PC-9 (cell line): Measurements from ENCODE around the gene RAB39B. TPM values are rescaled to one million over a fixed set of nuclear protein-coding genes. Genes with fewer than 3 reads are reported as not detected.
"Not testable (repeated sequence)": the region's sequence is repeated elsewhere in the genome, so short reads cannot be mapped to it uniquely, and the experiment has no call there.

ENCODE experiments used
- BruUV-seq: library from RNA; stranded (reverse); fragments of 400-500 nt; replicated peaks from 2 replicates; lab custom pipeline; 2021; lab: Mats Ljungman, UMichigan
- CTCF ChIA-PET: fragments of 300-600 bp; sonication (Branson Sonifier 250); formaldehyde crosslinking; loops from one replicate; lab custom pipeline; 2022; ENCODE audit warnings: antibody characterized with exemption; lab: Charles Lee
- POLR2A ChIA-PET: fragments of 300-600 bp; sonication (Branson Sonifier 250); formaldehyde crosslinking; loops from one replicate; lab custom pipeline; 2022; ENCODE audit warnings: antibody characterized with exemption; ENCODE audit not compliant: unreplicated experiment; lab: Charles Lee
- DNase-seq, 2 experiments: peaks; one replicate each; pipeline versions ENCODE4 v3.0.0 to v3.0.0-alpha.2; 2015 to 2022; ENCODE audit warnings: mixed read lengths in 1 of 2
- H2AFZ ChIP-seq: fragments of 200-600 bp; sonication (generic); 2 replicates; pipeline ENCODE4 v1.8.1; 2017; ENCODE audit warnings: antibody characterized with exemption
- H3F3A ChIP-seq: fragments of 200-600 bp; sonication (generic); 2 replicates; pipeline ENCODE4 v1.8.1; 2017; ENCODE audit warnings: antibody characterized with exemption, mild to moderate bottlenecking, low read depth; ENCODE audit not compliant: insufficient read depth
- H3K27ac ChIP-seq: fragments of 200-600 bp; sonication (generic); 2 replicates; pipeline ENCODE4 v1.6.1; 2016; ENCODE audit warnings: mixed run types
- H3K27me3 ChIP-seq: fragments of 200-600 bp; sonication (generic); 2 replicates; pipeline ENCODE4 v1.6.1; 2016; ENCODE audit warnings: low read depth, mixed run types; ENCODE audit not compliant: insufficient read depth
- H3K36me3 ChIP-seq: fragments of 200-600 bp; sonication (generic); 2 replicates; pipeline ENCODE4 v1.6.1; 2016; ENCODE audit warnings: low read depth, mixed run types
- H3K4me1 ChIP-seq: fragments of 200-600 bp; sonication (generic); replicated peaks from 2 replicates; pipeline ENCODE4 v1.6.1; 2016; ENCODE audit warnings: mixed run types; ENCODE audit not compliant: insufficient read depth
- H3K4me2 ChIP-seq: fragments of 200-600 bp; sonication (generic); 2 replicates; pipeline ENCODE4 v1.6.1; 2017; ENCODE audit warnings: mixed run types
- H3K4me3 ChIP-seq: fragments of 200-600 bp; sonication (generic); 2 replicates; pipeline ENCODE4 v1.6.1; 2016; ENCODE audit warnings: mixed run types
- H3K79me2 ChIP-seq: fragments of 200-600 bp; sonication (generic); 2 replicates; pipeline ENCODE4 v1.6.1; 2017; ENCODE audit warnings: low read depth, mixed run types
- H3K9me2 ChIP-seq: fragments of 200-600 bp; sonication (generic); 2 replicates; pipeline ENCODE4 v1.8.1; 2017; ENCODE audit warnings: mild to moderate bottlenecking; ENCODE audit not compliant: insufficient read depth
- H3K9me3 ChIP-seq: fragments of 200-600 bp; sonication (generic); 2 replicates; pipeline ENCODE4 v1.8.1; 2016; ENCODE audit warnings: low read depth; ENCODE audit not compliant: insufficient read depth
- H4K20me1 ChIP-seq: fragments of 200-600 bp; sonication (generic); 2 replicates; pipeline ENCODE4 v1.8.1; 2017; ENCODE audit not compliant: insufficient read depth
- CTCF ChIP-seq: fragments of 200-600 bp; sonication (generic); conservative IDR thresholded peaks from 2 replicates; pipeline ENCODE4 v1.6.1; 2017; ENCODE audit warnings: mixed run types, antibody characterized with exemption, mild to moderate bottlenecking, moderate library complexity
- EZH2 ChIP-seq: fragments of 200-600 bp; sonication (generic); IDR thresholded peaks from 2 replicates; pipeline ENCODE4 v1.8.0; 2017; ENCODE audit warnings: antibody characterized with exemption, low read depth
- intact Hi-C: fragments of 100-400 bp; cut with micrococcal nuclease; formaldehyde crosslinking; loops from one replicate; pipeline ENCODE4 v1.10.0; 2022; ENCODE audit not compliant: unreplicated experiment
- total RNA-seq: library from RNA; stranded (reverse); gene quantifications from 2 replicates; pipeline ENCODE4 v1.2.3, GENCODE V29; 2021

Gene RAB39B
- total RNA-seq, 1 experiment from 2014 or later: not detected

GRCh38 chrX:155225774-155226173, 38.5 kb downstream of the RAB39B start:
- H3K9me2 ChIP-seq: no peaks in the 10 kb centered on the region
- no peak for DNase-seq
- BruUV-seq: no TSS peak
- intact Hi-C loops: no loop called here
- H4K20me1 ChIP-seq: no peaks in the 10 kb centered on the region
- POLR2A ChIA-PET: no interaction called here
- H3K27me3 ChIP-seq: no peaks in the 10 kb centered on the region
- 0 out of 2 replicates have a peak, but pooled peaks cover 6% of the 10 kb centered on the region for H3K36me3 ChIP-seq
- no peak overlapping the region for H3K27ac ChIP-seq
- no peaks in the 10 kb centered on the region for H3K4me1 ChIP-seq
- H3K4me3 ChIP-seq: no peak overlapping the region
- no peak overlapping the region for H2AFZ ChIP-seq
- no peaks in the 10 kb centered on the region for H3F3A ChIP-seq
- no peaks in the 10 kb centered on the region for H3K9me3 ChIP-seq
- TF ChIP-seq CTCF: no peak
- no peak for TF ChIP-seq EZH2
- no peaks in the 10 kb centered on the region; the same call in 1 of the 2 replicates for H3K79me2 ChIP-seq
- CTCF ChIA-PET: no interaction called here
- no peak overlapping the region for H3K4me2 ChIP-seq

- CTCF ChIA-PET, H3K9me2 ChIP-seq, H3K4me2 ChIP-seq, H3K27me3 ChIP-seq, H4K20me1 ChIP-seq, H3K36me3 ChIP-seq, H2AFZ ChIP-seq, H3K4me1 ChIP-seq, DNase-seq, H3K79me2 ChIP-seq, H3K9me3 ChIP-seq, H3K4me3 ChIP-seq, POLR2A ChIA-PET, intact Hi-C loops, BruUV-seq, H3K27ac ChIP-seq, H3F3A ChIP-seq: not testable (repeated sequence)
Observed at GRCh38 chrX:155223746-155224145, 40.5 kb downstream of the RAB39B start.

GRCh38 chrX:155221351-155221750, 42.9 kb downstream of the RAB39B start:
- Histone ChIP-seq H3K79me2 (peaks cover 29% of the 10 kb centered on the region), H3K4me1 (peaks cover 10% of the 10 kb centered on the region), H3F3A (no peaks in the 10 kb centered on the region), H3K9me3 (no peaks in the 10 kb centered on the region), H4K20me1 (peaks cover 7% of the 10 kb centered on the region; the same call in 1 of the 2 replicates), H3K27ac (no peak overlapping the region), H3K9me2 (no peaks in the 10 kb centered on the region), H3K4me3 (no peak overlapping the region), H3K36me3 (no peaks in the 10 kb centered on the region), H2AFZ (no peak overlapping the region), H3K4me2 (no peak overlapping the region), H3K27me3 (no peaks in the 10 kb centered on the region)
- no TSS peak for BruUV-seq
- ChIA-PET CTCF (no interaction called here), POLR2A (no interaction called here)
- no peak for DNase-seq
- TF ChIP-seq CTCF: no peak
- no peak for TF ChIP-seq EZH2
- intact Hi-C loops: no loop called here

GRCh38 chrX:155218777-155219176, 45.5 kb downstream of the RAB39B start:
- H3K4me2 ChIP-seq: no peak overlapping the region
- TF ChIP-seq EZH2: no peak
- TF ChIP-seq CTCF: no peak

More at GRCh38 chrX:155218777-155219176, 45.5 kb downstream of the RAB39B start:
- Histone ChIP-seq H3K27ac (no peak overlapping the region), H3K79me2 (peaks cover 29% of the 10 kb centered on the region), H3K36me3 (no peaks in the 10 kb centered on the region), H3K4me3 (no peak overlapping the region), H3K4me1 (peaks cover 10% of the 10 kb centered on the region), H4K20me1 (peaks cover 7% of the 10 kb centered on the region; the same call in 1 of the 2 replicates), H2AFZ (no peak overlapping the region), H3K9me2 (no peaks in the 10 kb centered on the region), H3K27me3 (no peaks in the 10 kb centered on the region), H3K9me3 (no peaks in the 10 kb centered on the region), H3F3A (no peaks in the 10 kb centered on the region)
- BruUV-seq: no TSS peak
- CTCF ChIA-PET: no interaction called here
- POLR2A ChIA-PET: no interaction called here
- intact Hi-C loops: loop anchor here (10.0 kb wide), 2 partner anchors 124 to 234 kb away; no protein-coding TSS in a partner anchor
- no peak for DNase-seq
